Thyroid gland (tissue), 4 donors: ENCODE measurements around the gene KAT14. TPM values are rescaled to one million over a fixed set of nuclear protein-coding genes. Genes with fewer than 3 reads are reported as not detected.
"Not testable (repeated sequence)": the region's sequence is repeated elsewhere in the genome, so short reads cannot be mapped to it uniquely, and the experiment has no call there.

Source experiments
- DNase-seq, 2 donors: peaks; one replicate each; pipeline ENCODE4 v3.0.0-alpha.2; 2019
- H3K27ac ChIP-seq, 3 donors: fragments of 200-600 bp; sonication (generic); 1 replicate in 2 of 3; 2 replicates in 1 of 3; pipeline ENCODE4 v1.5.1; 2016 to 2019; ENCODE audit warnings: mild to moderate bottlenecking in 1 of 3, moderate library complexity in 1 of 3
- H3K27me3 ChIP-seq: fragments of 200-600 bp; sonication (generic); one replicate; pipeline ENCODE4 v1.5.1; 2019
- H3K36me3 ChIP-seq, 2 donors: fragments of 200-600 bp; sonication (generic); one replicate each; pipeline ENCODE4 v1.5.1; 2016 to 2019
- H3K4me1 ChIP-seq, 2 donors: fragments of 200-600 bp; sonication (generic); one replicate each; pipeline ENCODE4 v1.5.1; 2017 to 2019
- H3K4me3 ChIP-seq, 3 donors: fragments of 200-600 bp; sonication (generic); replicated peaks in 1 of 3; 1 replicate in 2 of 3; 2 replicates in 1 of 3; pipeline ENCODE4 v1.5.1; 2016; ENCODE audit warnings: mild to moderate bottlenecking in 1 of 3
- H3K9me3 ChIP-seq: fragments of 200-600 bp; sonication (generic); one replicate; pipeline ENCODE4 v1.5.1; 2017
- CTCF ChIP-seq, 6 experiments: fragments of 200-600 bp in 3 of 6; fragments of 450-650 bp in 3 of 6; sonication (generic) in 3 of 6; IDR thresholded peaks; one replicate each; pipeline ENCODE4 v1.5.1; 2016 to 2019; ENCODE audit warnings: antibody characterized with exemption in 6 of 6, mild to moderate bottlenecking in 2 of 6, inconsistent platforms in 1 of 6, moderate library complexity in 1 of 6
- POLR2A ChIP-seq, 2 donors: fragments of 450-650 bp; IDR thresholded peaks; one replicate each; pipeline ENCODE4 v1.6.1; 2017; ENCODE audit warnings: antibody characterized with exemption in 2 of 2, mild to moderate bottlenecking in 2 of 2, moderate library complexity in 1 of 2
- WGBS, 2 donors: methylation state at CpG; one replicate each; pipeline ENCODE4 v1.1.5; 2017; 5-methylcytosine and 5-hydroxymethylcytosine counted together
- intact Hi-C: fragments of 100-400 bp; cut with DNase I; formaldehyde crosslinking; loops from one replicate; pipeline ENCODE4 v1.15.1; 2023
- total RNA-seq, 4 donors: library from RNA; depleted of rRNA; stranded (reverse); fragments of >200 nt; gene quantifications; one replicate each; pipeline ENCODE4 v1.2.3, GENCODE V29; 2016

The KAT14 gene
- total RNA-seq, 4 donors from 2014 or later, result 17.9 to 19.7 (median 18.7) TPM

GRCh38 chr20:18091623-18092022 is 46.0 kb upstream of the KAT14 start:
- 71 to 80% methylated on average over 7 of the region's 7 CpGs for WGBS, 2 donors
- intact Hi-C loops, result no loop called here

GRCh38 chr20:18092890-18093289 is 44.8 kb upstream of the KAT14 start:
- H3K36me3 ChIP-seq, result no peaks in the 10 kb centered on the region
- no peak overlapping the region for H3K4me3 ChIP-seq
- H3K4me1 ChIP-seq, result no peaks in the 10 kb centered on the region
- WGBS, 2 donors, result 87 to 95% methylated on average over 8 of the region's 8 CpGs
- no peaks in the 10 kb centered on the region for H3K27me3 ChIP-seq
- no peak overlapping the region for H3K27ac ChIP-seq
- no peak for DNase-seq
- TF ChIP-seq CTCF (IDR thresholded peaks at IDR 0.05) (no peak), POLR2A (IDR thresholded peaks at IDR 0.05) (no peak)
- intact Hi-C loops, result no loop called here
- H3K9me3 ChIP-seq, result no peaks in the 10 kb centered on the region

More at GRCh38 chr20:18091623-18092022, 46.0 kb upstream of the KAT14 start:
- H3K4me1 ChIP-seq, result no peaks in the 10 kb centered on the region
- H3K27ac ChIP-seq, result no peak overlapping the region
- DNase-seq, result no peak
- no peaks in the 10 kb centered on the region for H3K9me3 ChIP-seq
- TF ChIP-seq CTCF (IDR thresholded peaks at IDR 0.05) (no peak), POLR2A (IDR thresholded peaks at IDR 0.05) (no peak)
- no peak overlapping the region for H3K4me3 ChIP-seq
- H3K27me3 ChIP-seq, result no peaks in the 10 kb centered on the region
- no peaks in the 10 kb centered on the region for H3K36me3 ChIP-seq

GRCh38 chr20:18093388-18093787 is 44.3 kb upstream of the KAT14 start:
- no peak for DNase-seq
- intact Hi-C loops, result no loop called here
- 76 to 77% methylated on average over 10 of the region's 10 CpGs for WGBS, 2 donors

GRCh38 chr20:18094191-18094590 is 43.5 kb upstream of the KAT14 start:
- Histone ChIP-seq H3K9me3 (no peaks in the 10 kb centered on the region), H3K4me3 (no peak overlapping the region), H3K36me3 (no peaks in the 10 kb centered on the region), H3K27me3 (no peaks in the 10 kb centered on the region), H3K4me1 (no peaks in the 10 kb centered on the region), H3K27ac (no peak overlapping the region)
- DNase-seq, result no peak
- TF ChIP-seq CTCF (IDR thresholded peaks at IDR 0.05) (no peak), POLR2A (IDR thresholded peaks at IDR 0.05) (no peak)
- intact Hi-C loops, result no loop called here
- WGBS, 2 donors, result 69 to 77% methylated on average over 5 of the region's 5 CpGs

More at GRCh38 chr20:18093388-18093787, 44.3 kb upstream of the KAT14 start:
- H3K36me3 ChIP-seq, result no peaks in the 10 kb centered on the region
- no peaks in the 10 kb centered on the region for H3K27me3 ChIP-seq
- no peak overlapping the region for H3K27ac ChIP-seq
- no peaks in the 10 kb centered on the region for H3K4me1 ChIP-seq
- TF ChIP-seq CTCF (IDR thresholded peaks at IDR 0.05), result no peak
- no peak for TF ChIP-seq POLR2A (IDR thresholded peaks at IDR 0.05)
- H3K4me3 ChIP-seq, result no peak overlapping the region
- no peaks in the 10 kb centered on the region for H3K9me3 ChIP-seq

GRCh38 chr20:18100569-18100968 is 37.1 kb upstream of the KAT14 start:
- DNase-seq, H3K9me3 ChIP-seq, H3K27ac ChIP-seq, H3K4me1 ChIP-seq, H3K27me3 ChIP-seq, H3K4me3 ChIP-seq, H3K36me3 ChIP-seq, intact Hi-C loops: not testable (repeated sequence)
- WGBS, 2 donors, result 93 to 94% methylated on average over 11 of the region's 11 CpGs
